IPS DF 19.7 (cell line): ENCODE measurements around the gene ZNF213.

Experiments
- DNase-seq: peaks from one replicate; pipeline ENCODE4 v3.0.0-alpha.2; 2013; ENCODE audit warnings: low read depth, low spot score

Gene ZNF213

GRCh38 chr16:3134338-3135125 lies at the start of gene ZNF213:
Gene ZNF213, plus strand, starts transcription at chr16:3135029. Its CDS starts 2,252 bp downstream, at chr16:3137281.
- peak; percentile 97 for DNase-seq

GRCh38 chr16:3085868-3086595 lies 48.8 kb upstream of the ZNF213 start:
- no peak for DNase-seq

- no peak for DNase-seq
Measured at GRCh38 chr16:3086596-3087242, 48.1 kb upstream of the ZNF213 start.

GRCh38 chr16:3087243-3088235 lies 47.3 kb upstream of the ZNF213 start:
- DNase-seq: no peak

GRCh38 chr16:3088450-3088849 lies 46.4 kb upstream of the ZNF213 start:
- DNase-seq: no peak

GRCh38 chr16:3088925-3089716 lies 45.7 kb upstream of the ZNF213 start:
- no peak for DNase-seq

GRCh38 chr16:3089717-3090592 lies 44.9 kb upstream of the ZNF213 start:
- DNase-seq: no peak

- DNase-seq: no peak
Measured at GRCh38 chr16:3091551-3091950, 43.3 kb upstream of the ZNF213 start.

GRCh38 chr16:3092501-3092941 lies 42.3 kb upstream of the ZNF213 start:
- DNase-seq: no peak

GRCh38 chr16:3094289-3095027 lies 40.4 kb upstream of the ZNF213 start:
- DNase-seq: no peak

GRCh38 chr16:3095869-3096268 lies 39.0 kb upstream of the ZNF213 start:
- no peak for DNase-seq

- no peak for DNase-seq
Measured at GRCh38 chr16:3096362-3096761, 38.5 kb upstream of the ZNF213 start.

- DNase-seq: no peak
Measured at GRCh38 chr16:3097266-3097665, 37.6 kb upstream of the ZNF213 start.

GRCh38 chr16:3098459-3099394 lies 36.1 kb upstream of the ZNF213 start, which contains the start of gene ZSCAN10:
Gene ZSCAN10, minus strand, starts transcription at chr16:3099294. Its CDS starts 6,357 bp downstream, at chr16:3092937.
- DNase-seq: no peak

- DNase-seq: no peak
Measured at GRCh38 chr16:3099395-3099731, 35.5 kb upstream of the ZNF213 start.

GRCh38 chr16:3099732-3100499 lies 34.9 kb upstream of the ZNF213 start:
- no peak for DNase-seq
